ENCODE results near the gene SLC4A5. TPM values are rescaled to one million over a fixed set of nuclear protein-coding genes. Genes with fewer than 3 reads are reported as not detected.

SLC4A5 gene
- total RNA-seq, 4 donors from 2014 or later: 0.62 to 2.3 (median 1.2) TPM

GRCh38 chr2:74201196-74201595 is 142.0 kb downstream of the SLC4A5 start:
- intact Hi-C loops (cut with DNase I): no loop called here
- TF ChIP-seq POLR2A (IDR thresholded peaks at IDR 0.05) (no peak), CTCF (IDR thresholded peaks at IDR 0.05) (no peak)
- no peaks in the 10 kb centered on the region for H3K36me3 ChIP-seq
- H3K27ac ChIP-seq: peak overlapping the region in 3 of 4 donors; percentile 7 to 92 (median 72)
- 60 to 67% methylated on average over 3 of the region's 3 CpGs for WGBS, 2 donors
- H3K4me1 ChIP-seq: peaks cover 2 to 80% (median 51%) of the 10 kb centered on the region in 3 donors
- no peak for DNase-seq
- no peaks in the 10 kb centered on the region for H3K9me3 ChIP-seq
- H3K4me3 ChIP-seq: peak overlapping the region in 1 of 4 donors; percentile 91
- H3K27me3 ChIP-seq: no peaks in the 10 kb centered on the region

GRCh38 chr2:74199871-74200305 is 143.3 kb downstream of the SLC4A5 start:
- peak overlapping the region; percentile 92 to 98 (median 94) for H3K27ac ChIP-seq
- H3K4me3 ChIP-seq: peak overlapping the region in 3 of 4 donors; percentile 77 to 91 (median 83)
- 37 to 69% methylated on average over 8 of the region's 8 CpGs for WGBS, 2 donors
- no peaks in the 10 kb centered on the region for H3K36me3 ChIP-seq
- intact Hi-C loops (cut with DNase I): no loop called here
- peaks cover 0 to 67% (median 46%) of the 10 kb centered on the region in 3 donors for H3K4me1 ChIP-seq
- no peaks in the 10 kb centered on the region for H3K27me3 ChIP-seq
- no peak for DNase-seq
- no peaks in the 10 kb centered on the region for H3K9me3 ChIP-seq
- TF ChIP-seq POLR2A (IDR thresholded peaks at IDR 0.05) (no peak), CTCF (IDR thresholded peaks at IDR 0.05) (no peak)

GRCh38 chr2:74199275-74199701 is 143.9 kb downstream of the SLC4A5 start:
- H3K4me3 ChIP-seq: peak overlapping the region; percentile 77 to 91 (median 85)
- intact Hi-C loops (cut with DNase I): no loop called here
- H3K9me3 ChIP-seq: no peaks in the 10 kb centered on the region
- no peak for DNase-seq
- peak overlapping the region; percentile 92 to 98 (median 94) for H3K27ac ChIP-seq
- H3K27me3 ChIP-seq: no peaks in the 10 kb centered on the region
- 2 to 9% methylated on average over 9 to 14 of the region's 20 CpGs for WGBS, 2 donors
- TF ChIP-seq CTCF (IDR thresholded peaks at IDR 0.05) (no peak), POLR2A (IDR thresholded peaks at IDR 0.05) (no peak)
- peaks cover 0 to 61% (median 42%) of the 10 kb centered on the region in 3 donors for H3K4me1 ChIP-seq
- H3K36me3 ChIP-seq: no peaks in the 10 kb centered on the region

GRCh38 chr2:74198461-74199274 is 144.5 kb downstream of the SLC4A5 start, which contains the start of gene MTHFD2:
MTHFD2 (plus strand) TSS chr2:74198615; CDS start chr2:74198642, 27 bp downstream.
- H3K36me3 ChIP-seq: no peaks in the 10 kb centered on the region
- intact Hi-C loops (cut with DNase I): no loop called here
- peak within 1 kb of the TSS; percentile 92 to 98 (median 94) for H3K27ac ChIP-seq
- peak within 1 kb of the TSS; percentile 77 to 91 (median 85) for H3K4me3 ChIP-seq
- H3K27me3 ChIP-seq: no peaks in the 10 kb centered on the region
- peaks cover 0 to 56% (median 40%) of the 10 kb centered on the region in 3 donors for H3K4me1 ChIP-seq
- DNase-seq: peak; percentile 57
- H3K9me3 ChIP-seq: no peaks in the 10 kb centered on the region
- TF ChIP-seq CTCF (IDR thresholded peaks at IDR 0.05): peak; percentile 53 to 89 (median 80)
- TF ChIP-seq POLR2A (IDR thresholded peaks at IDR 0.05): peak in 2 of 4 donors; percentile 73 to 77
- WGBS, 2 donors: 0 to 1% methylated on average over 9 to 20 of the region's 96 CpGs

- Histone ChIP-seq H3K4me1 (peaks cover 0 to 50% (median 37%) of the 10 kb centered on the region in 3 donors), H3K27me3 (no peaks in the 10 kb centered on the region), H3K27ac (peak overlapping the region; percentile 92 to 98 (median 94)), H3K9me3 (no peaks in the 10 kb centered on the region), H3K36me3 (no peaks in the 10 kb centered on the region), H3K4me3 (peak overlapping the region; percentile 77 to 91 (median 85))
- no peak for TF ChIP-seq POLR2A (IDR thresholded peaks at IDR 0.05)
- no peak for TF ChIP-seq CTCF (IDR thresholded peaks at IDR 0.05)
- no peak for DNase-seq
- intact Hi-C loops (cut with DNase I): no loop called here
- WGBS, 2 donors: 40 to 80% methylated on average over 8 to 18 of the region's 18 CpGs
Measured at GRCh38 chr2:74198023-74198460, 145.2 kb downstream of the SLC4A5 start.

All from esophagus squamous epithelium (tissue), 5 donors.